ENCODE results near the gene PNLIPRP3. TPM values are rescaled to one million over a fixed set of nuclear protein-coding genes. Genes with fewer than 3 reads are reported as not detected.

Gene PNLIPRP3
- total RNA-seq, 1 experiment from 2014 or later: not detected

GRCh38 chr10:116470071-116470470, 42.4 kb downstream of the PNLIPRP3 start:
- Histone ChIP-seq H2AFZ (no peak overlapping the region), H3K36me3 (ENCODE audit: low read depth) (no peaks in the 10 kb centered on the region), H3K9me3 (ENCODE audit: insufficient read depth, low read depth) (no peaks in the 10 kb centered on the region), H3K79me2 (ENCODE audit: low read depth) (no peaks in the 10 kb centered on the region), H3K27ac (no peak overlapping the region), H3K27me3 (ENCODE audit: insufficient read depth, low read depth) (no peaks in the 10 kb centered on the region), H3K4me2 (no peak overlapping the region), H3K9me2 (ENCODE audit: insufficient read depth) (no peaks in the 10 kb centered on the region), H4K20me1 (ENCODE audit: insufficient read depth) (no peaks in the 10 kb centered on the region), H3K4me3 (no peak overlapping the region), H3F3A (ENCODE audit: insufficient read depth, low read depth) (no peaks in the 10 kb centered on the region), H3K4me1 (replicated peaks; ENCODE audit: insufficient read depth) (no peaks in the 10 kb centered on the region)
- ChIA-PET CTCF (no interaction called here), POLR2A (ENCODE audit: unreplicated experiment) (no interaction called here)
- no TSS peak for BruUV-seq (replicated peaks)
- intact Hi-C loops (cut with micrococcal nuclease; ENCODE audit: unreplicated experiment): loop anchor here (5.0 kb wide), 1 partner anchor 707 kb away; no protein-coding TSS in a partner anchor
- no peak for DNase-seq
- TF ChIP-seq CTCF (conservative IDR thresholded peaks at IDR 0.05) (no peak), EZH2 (IDR thresholded peaks at IDR 0.05; ENCODE audit: low read depth) (no peak)

GRCh38 chr10:116470768-116471415, 43.2 kb downstream of the PNLIPRP3 start:
- Histone ChIP-seq H3K4me1 (replicated peaks; ENCODE audit: insufficient read depth) (no peaks in the 10 kb centered on the region), H4K20me1 (ENCODE audit: insufficient read depth) (no peaks in the 10 kb centered on the region), H3K4me3 (no peak overlapping the region), H2AFZ (no peak overlapping the region), H3K4me2 (no peak overlapping the region), H3F3A (ENCODE audit: insufficient read depth, low read depth) (no peaks in the 10 kb centered on the region), H3K27ac (no peak overlapping the region), H3K27me3 (ENCODE audit: insufficient read depth, low read depth) (no peaks in the 10 kb centered on the region), H3K9me2 (ENCODE audit: insufficient read depth) (no peaks in the 10 kb centered on the region), H3K79me2 (ENCODE audit: low read depth) (no peaks in the 10 kb centered on the region), H3K36me3 (ENCODE audit: low read depth) (no peaks in the 10 kb centered on the region), H3K9me3 (ENCODE audit: insufficient read depth, low read depth) (no peaks in the 10 kb centered on the region)
- ChIA-PET POLR2A (ENCODE audit: unreplicated experiment) (no interaction called here), CTCF (no interaction called here)
- TF ChIP-seq CTCF (conservative IDR thresholded peaks at IDR 0.05) (peak; percentile 32; the same call in 1 of the 2 replicates), EZH2 (IDR thresholded peaks at IDR 0.05; ENCODE audit: low read depth) (no peak)
- intact Hi-C loops (cut with micrococcal nuclease; ENCODE audit: unreplicated experiment): loop anchor here (5.0 kb wide), 1 partner anchor 706 kb away; no protein-coding TSS in a partner anchor
- no TSS peak for BruUV-seq (replicated peaks)
- peak in 1 of 2 experiments; percentile 1 for DNase-seq

DNA sequence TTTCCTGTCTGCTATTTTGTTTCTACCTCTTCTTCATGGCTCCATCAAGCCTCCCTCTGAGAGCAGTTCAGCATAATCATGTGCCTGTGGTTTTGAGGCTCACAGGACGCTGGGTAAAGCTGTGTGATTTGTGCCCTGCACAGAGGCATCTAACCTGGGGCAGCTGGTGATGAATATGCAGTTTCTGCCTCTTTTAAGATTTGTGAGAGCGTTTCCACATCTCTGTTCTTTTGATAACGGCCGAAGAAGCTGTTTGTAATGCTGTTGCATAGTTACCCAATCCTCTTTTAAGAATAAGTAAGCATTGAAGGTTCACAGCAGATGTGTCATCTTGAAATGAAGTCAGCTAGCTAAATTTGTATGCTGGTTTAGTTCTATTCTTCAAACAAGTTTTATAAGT, 45.2 kb downstream of the PNLIPRP3 start:
- intact Hi-C loops (cut with micrococcal nuclease; ENCODE audit: unreplicated experiment): loop anchor here (5.0 kb wide), 1 partner anchor 704 kb away; no protein-coding TSS in a partner anchor
- no peaks in the 10 kb centered on the region for H3F3A ChIP-seq (ENCODE audit: insufficient read depth, low read depth)
- no peak overlapping the region for H3K27ac ChIP-seq
- no peaks in the 10 kb centered on the region for H3K4me1 ChIP-seq (replicated peaks; ENCODE audit: insufficient read depth)
- TF ChIP-seq EZH2 (IDR thresholded peaks at IDR 0.05; ENCODE audit: low read depth) (no peak), CTCF (conservative IDR thresholded peaks at IDR 0.05) (no peak)
- H3K27me3 ChIP-seq (ENCODE audit: insufficient read depth, low read depth): no peaks in the 10 kb centered on the region; the same call in 1 of the 2 replicates
- no peak for DNase-seq
- H3K4me2 ChIP-seq: no peak overlapping the region
- no peaks in the 10 kb centered on the region for H3K9me2 ChIP-seq (ENCODE audit: insufficient read depth)
- H3K79me2 ChIP-seq (ENCODE audit: low read depth): no peaks in the 10 kb centered on the region
- no peaks in the 10 kb centered on the region for H4K20me1 ChIP-seq (ENCODE audit: insufficient read depth)
- POLR2A ChIA-PET (ENCODE audit: unreplicated experiment): no interaction called here
- no peak overlapping the region for H3K4me3 ChIP-seq
- no peaks in the 10 kb centered on the region for H3K9me3 ChIP-seq (ENCODE audit: insufficient read depth, low read depth)
- CTCF ChIA-PET: no interaction called here
- H3K36me3 ChIP-seq (ENCODE audit: low read depth): no peaks in the 10 kb centered on the region
- H2AFZ ChIP-seq: no peak overlapping the region
- no TSS peak for BruUV-seq (replicated peaks)
